Superior temporal gyrus (tissue), 1 donor: ENCODE data around the gene RFLNA.
A peak's percentile ranks its signal among the peaks of the same experiment; 100 is the strongest.
"Not testable (repeated sequence)": the region's sequence is repeated elsewhere in the genome, so short reads cannot be mapped to it uniquely, and the experiment has no call there.

Experiments used
- DNase-seq: peaks from one replicate; pipeline ENCODE4 v3.0.0-alpha.2; 2016; ENCODE audit errors: extremely low spot score

RFLNA gene

GRCh38 chr12:124283326-124283725, 11.6 kb upstream of the RFLNA start:
- no peak for DNase-seq

GRCh38 chr12:124284368-124284767, 10.5 kb upstream of the RFLNA start:
- no peak for DNase-seq

GRCh38 chr12:124286414-124286813, 8.5 kb upstream of the RFLNA start:
- DNase-seq: no peak

- DNase-seq: no peak
Observed at GRCh38 chr12:124286971-124287370, 7.9 kb upstream of the RFLNA start.

- DNase-seq: peak; percentile 22
Observed at GRCh38 chr12:124289634-124290600, 5.0 kb upstream of the RFLNA start.

GRCh38 chr12:124292385-124292784, 2.5 kb upstream of the RFLNA start:
- DNase-seq: no peak

- DNase-seq: no peak
Observed at GRCh38 chr12:124293286-124294003, 1.4 kb upstream of the RFLNA start.

GRCh38 chr12:124295431-124296058, 652 bp downstream of the RFLNA start:
- DNase-seq: no peak

- DNase-seq: no peak
Observed at GRCh38 chr12:124296295-124296915, 1.5 kb downstream of the RFLNA start.

- no peak for DNase-seq
Observed at GRCh38 chr12:124296916-124297351, 2.0 kb downstream of the RFLNA start.

- DNase-seq: no peak
Observed at GRCh38 chr12:124297389-124297788, 2.5 kb downstream of the RFLNA start.

- DNase-seq: no peak
Observed at GRCh38 chr12:124297856-124298255, 3.0 kb downstream of the RFLNA start.

GRCh38 chr12:124298685-124299410, 4.0 kb downstream of the RFLNA start:
- no peak for DNase-seq

GRCh38 chr12:124299628-124300388, 4.9 kb downstream of the RFLNA start:
- DNase-seq: no peak

GRCh38 chr12:124300657-124301056, 5.8 kb downstream of the RFLNA start:
- DNase-seq: not testable (repeated sequence)

GRCh38 chr12:124301084-124301654, 6.3 kb downstream of the RFLNA start:
- no peak for DNase-seq

GRCh38 chr12:124302241-124302806, 7.4 kb downstream of the RFLNA start:
- DNase-seq: no peak

GRCh38 chr12:124302807-124303578, 8.1 kb downstream of the RFLNA start:
- DNase-seq: no peak
